ENCODE data around the gene DSCAML1. TPM values are rescaled to one million over a fixed set of nuclear protein-coding genes. Genes with fewer than 3 reads are reported as not detected.

The DSCAML1 gene
- total RNA-seq, 1 experiment from 2014 or later = not detected

GRCh38 chr11:117480221-117480620, 316.8 kb downstream of the DSCAML1 start:
- DNase-seq (ENCODE audit: low spot score) = no peak
- in situ Hi-C loops (cut with HindIII; ENCODE audit: low sequenced_read_pairs) = no loop called here

- in situ Hi-C loops (cut with HindIII; ENCODE audit: low sequenced_read_pairs) = no loop called here
- DNase-seq (ENCODE audit: low spot score) = no peak
Measured at GRCh38 chr11:117479372-117479771, 317.6 kb downstream of the DSCAML1 start.

GRCh38 chr11:117478926-117479325, 318.1 kb downstream of the DSCAML1 start:
- peak; percentile 10 for DNase-seq (ENCODE audit: low spot score)

GRCh38 chr11:117478126-117478860, 318.7 kb downstream of the DSCAML1 start:
- DNase-seq (ENCODE audit: low spot score) = no peak
- in situ Hi-C loops (cut with HindIII; ENCODE audit: low sequenced_read_pairs) = no loop called here

More at GRCh38 chr11:117478926-117479325, 318.1 kb downstream of the DSCAML1 start:
- in situ Hi-C loops (cut with HindIII; ENCODE audit: low sequenced_read_pairs) = no loop called here

- no peak for DNase-seq (ENCODE audit: low spot score)
- in situ Hi-C loops (cut with HindIII; ENCODE audit: low sequenced_read_pairs) = no loop called here
Measured at GRCh38 chr11:117477721-117478120, 319.3 kb downstream of the DSCAML1 start.

- no peak for DNase-seq (ENCODE audit: low spot score)
- in situ Hi-C loops (cut with HindIII; ENCODE audit: low sequenced_read_pairs) = no loop called here
Measured at GRCh38 chr11:117476531-117477142, 320.4 kb downstream of the DSCAML1 start.

- DNase-seq (ENCODE audit: low spot score) = no peak
- in situ Hi-C loops (cut with HindIII; ENCODE audit: low sequenced_read_pairs) = no loop called here
Measured at GRCh38 chr11:117475716-117476530, 321.1 kb downstream of the DSCAML1 start.

- no peak for DNase-seq (ENCODE audit: low spot score)
- in situ Hi-C loops (cut with HindIII; ENCODE audit: low sequenced_read_pairs) = no loop called here
Measured at GRCh38 chr11:117473481-117474091, 323.4 kb downstream of the DSCAML1 start.

- in situ Hi-C loops (cut with HindIII; ENCODE audit: low sequenced_read_pairs) = no loop called here
- DNase-seq (ENCODE audit: low spot score) = no peak
Measured at GRCh38 chr11:117471776-117472175, 325.2 kb downstream of the DSCAML1 start.

GRCh38 chr11:117470576-117470975, 326.4 kb downstream of the DSCAML1 start:
- in situ Hi-C loops (cut with HindIII; ENCODE audit: low sequenced_read_pairs) = no loop called here
- no peak for DNase-seq (ENCODE audit: low spot score)

GRCh38 chr11:117468888-117469287, 328.1 kb downstream of the DSCAML1 start:
- no peak for DNase-seq (ENCODE audit: low spot score)
- in situ Hi-C loops (cut with HindIII; ENCODE audit: low sequenced_read_pairs) = no loop called here

- DNase-seq (ENCODE audit: low spot score) = no peak
- in situ Hi-C loops (cut with HindIII; ENCODE audit: low sequenced_read_pairs) = no loop called here
Measured at GRCh38 chr11:117467770-117468169, 329.2 kb downstream of the DSCAML1 start.

GRCh38 chr11:117466966-117467365, 330.1 kb downstream of the DSCAML1 start:
- in situ Hi-C loops (cut with HindIII; ENCODE audit: low sequenced_read_pairs) = no loop called here
- DNase-seq (ENCODE audit: low spot score) = no peak

- in situ Hi-C loops (cut with HindIII; ENCODE audit: low sequenced_read_pairs) = no loop called here
- no peak for DNase-seq (ENCODE audit: low spot score)
Measured at GRCh38 chr11:117465236-117465997, 331.6 kb downstream of the DSCAML1 start.

GRCh38 chr11:117464778-117465177, 332.2 kb downstream of the DSCAML1 start:
- no peak for DNase-seq (ENCODE audit: low spot score)
- in situ Hi-C loops (cut with HindIII; ENCODE audit: low sequenced_read_pairs) = no loop called here

GRCh38 chr11:117462864-117463247, 334.2 kb downstream of the DSCAML1 start:
- no peak for DNase-seq (ENCODE audit: low spot score)
- in situ Hi-C loops (cut with HindIII; ENCODE audit: low sequenced_read_pairs) = no loop called here

- in situ Hi-C loops (cut with HindIII; ENCODE audit: low sequenced_read_pairs) = no loop called here
- DNase-seq (ENCODE audit: low spot score) = no peak
Measured at GRCh38 chr11:117462183-117462863, 334.7 kb downstream of the DSCAML1 start.

GRCh38 chr11:117461396-117462182, 335.4 kb downstream of the DSCAML1 start:
- in situ Hi-C loops (cut with HindIII; ENCODE audit: low sequenced_read_pairs) = no loop called here
- no peak for DNase-seq (ENCODE audit: low spot score)
